Endodermal cell (in vitro differentiated cells): Measurements from ENCODE around the gene RNF150. TPM values are rescaled to one million over a fixed set of nuclear protein-coding genes. Genes with fewer than 3 reads are reported as not detected.
"Not testable (repeated sequence)": the region's sequence is repeated elsewhere in the genome, so short reads cannot be mapped to it uniquely, and the experiment has no call there.

ENCODE experiments used
- DNase-seq: peaks from one replicate; pipeline ENCODE4 v3.0.0-alpha.2; 2017
- H3K27ac ChIP-seq: 2 replicates; pipeline ENCODE4 v1.5.1; 2013; ENCODE audit warnings: mild to moderate bottlenecking, low read depth, low read length, moderate library complexity
- H3K27me3 ChIP-seq: 2 replicates; pipeline ENCODE4 v1.6.1; 2013; ENCODE audit warnings: mild to moderate bottlenecking, low read length, moderate library complexity; ENCODE audit not compliant: insufficient read depth, control insufficient read depth, poor library complexity, severe bottlenecking
- H3K36me3 ChIP-seq: 2 replicates; pipeline ENCODE4 v1.7.0; 2013; ENCODE audit warnings: mild to moderate bottlenecking, low read length, moderate library complexity; ENCODE audit not compliant: control insufficient read depth, insufficient read depth
- H3K4me1 ChIP-seq: one replicate; pipeline ENCODE4 v1.7.0; 2013; ENCODE audit warnings: low read length; ENCODE audit not compliant: control insufficient read depth, insufficient read depth
- H3K4me3 ChIP-seq: 2 replicates; pipeline ENCODE4 v1.5.1; 2013; ENCODE audit warnings: mild to moderate bottlenecking, low read length, moderate library complexity
- H3K9ac ChIP-seq: 2 replicates; pipeline ENCODE4 v1.6.1; 2013; ENCODE audit warnings: mild to moderate bottlenecking, low read length, moderate library complexity; ENCODE audit not compliant: poor library complexity, severe bottlenecking; ENCODE audit errors: extremely low read depth
- H3K9me3 ChIP-seq: 2 replicates; pipeline ENCODE4 v1.6.1; 2013; ENCODE audit warnings: mild to moderate bottlenecking, low read length, moderate library complexity; ENCODE audit not compliant: control insufficient read depth
- H3K27ac Mint-ChIP-seq: 2 replicates; pipeline ENCODE4 v1.8.0; 2020; ENCODE audit warnings: mixed read lengths
- H3K27me3 Mint-ChIP-seq: 2 replicates; pipeline ENCODE4 v1.8.0; 2021; ENCODE audit warnings: mild to moderate bottlenecking, mixed read lengths; ENCODE audit not compliant: insufficient read depth
- H3K36me3 Mint-ChIP-seq: 2 replicates; pipeline ENCODE4 v1.8.0; 2020; ENCODE audit warnings: low read depth, mixed read lengths
- H3K4me1 Mint-ChIP-seq: 2 replicates; pipeline ENCODE4 v1.8.0; 2020; ENCODE audit warnings: mixed read lengths
- H3K4me3 Mint-ChIP-seq: 2 replicates; pipeline ENCODE4 v1.8.0; 2020; ENCODE audit warnings: mild to moderate bottlenecking, moderate library complexity, mixed read lengths
- H3K9me3 Mint-ChIP-seq: 2 replicates; pipeline ENCODE4 v1.8.0; 2020; ENCODE audit warnings: mild to moderate bottlenecking, mixed read lengths
- WGBS, 2 experiments: methylation state at CpG; one replicate each; pipeline versions ENCODE4 v1.1.5 to v1.1.7; 2013; ENCODE audit warnings: missing lambda C conversion rate in 2 of 2, mixed read lengths in 1 of 2; ENCODE audit not compliant: insufficient coverage in 1 of 2, insufficient read length in 1 of 2; 5-methylcytosine and 5-hydroxymethylcytosine counted together
- total RNA-seq, 2 donors: library from RNA; stranded (reverse); fragmentation: NEBNext Ultra II Directional in 1 of 2; extraction: Animal tissue kit (Norgen Biotek cat#: 25700) in 1 of 2; gene quantifications; 2 replicates in 1 of 2; 3 replicates in 1 of 2; pipeline ENCODE4 v1.2.1, GENCODE V29; 2021
- TF ChIP-seq, protein P1 (sequence below): fragments of 200-600 bp; sonication (generic); conservative IDR thresholded peaks from 2 replicates; pipeline ENCODE4 v1.5.0; 2021; ENCODE audit warnings: antibody characterized with exemption, mild to moderate bottlenecking

Gene RNF150
- total RNA-seq, 2 donors from 2014 or later, result 8.2 to 10.4 TPM

DNA sequence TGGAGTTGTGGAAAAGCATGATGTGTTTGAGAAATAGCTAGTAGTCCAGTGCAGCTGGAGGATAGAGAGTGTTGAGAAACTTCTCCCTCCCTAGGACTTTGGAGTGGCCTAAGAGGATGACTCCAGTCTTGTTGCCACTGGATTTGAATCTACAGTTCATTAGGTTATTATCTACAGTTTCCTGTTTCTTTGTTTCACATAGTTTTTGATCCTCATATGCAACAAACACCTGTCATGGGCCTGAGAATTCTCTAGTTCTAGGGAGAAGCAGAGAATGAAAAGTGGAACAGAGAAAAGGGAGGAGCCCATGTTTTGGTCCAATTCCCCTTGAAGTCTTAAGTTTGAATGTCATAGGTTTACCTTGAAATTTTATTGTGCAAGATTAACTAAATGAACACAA is 303.4 kb downstream of the RNF150 start:
- H3K9me3 ChIP-seq, result peaks cover 9% of the 10 kb centered on the region
- H3K27ac ChIP-seq, result no peak overlapping the region
- H3K27ac Mint-ChIP-seq, result no peak overlapping the region
- no peak overlapping the region for H3K4me3 Mint-ChIP-seq
- H3K9me3 Mint-ChIP-seq, result peaks cover 16% of the 10 kb centered on the region
- no peak overlapping the region for H3K9ac ChIP-seq
- no peaks in the 10 kb centered on the region for H3K27me3 Mint-ChIP-seq
- peaks cover 3% of the 10 kb centered on the region for H3K4me1 Mint-ChIP-seq
- H3K4me1 ChIP-seq, result no peaks in the 10 kb centered on the region
- H3K36me3 Mint-ChIP-seq, result no peaks in the 10 kb centered on the region
- TF ChIP-seq, protein P1, sequence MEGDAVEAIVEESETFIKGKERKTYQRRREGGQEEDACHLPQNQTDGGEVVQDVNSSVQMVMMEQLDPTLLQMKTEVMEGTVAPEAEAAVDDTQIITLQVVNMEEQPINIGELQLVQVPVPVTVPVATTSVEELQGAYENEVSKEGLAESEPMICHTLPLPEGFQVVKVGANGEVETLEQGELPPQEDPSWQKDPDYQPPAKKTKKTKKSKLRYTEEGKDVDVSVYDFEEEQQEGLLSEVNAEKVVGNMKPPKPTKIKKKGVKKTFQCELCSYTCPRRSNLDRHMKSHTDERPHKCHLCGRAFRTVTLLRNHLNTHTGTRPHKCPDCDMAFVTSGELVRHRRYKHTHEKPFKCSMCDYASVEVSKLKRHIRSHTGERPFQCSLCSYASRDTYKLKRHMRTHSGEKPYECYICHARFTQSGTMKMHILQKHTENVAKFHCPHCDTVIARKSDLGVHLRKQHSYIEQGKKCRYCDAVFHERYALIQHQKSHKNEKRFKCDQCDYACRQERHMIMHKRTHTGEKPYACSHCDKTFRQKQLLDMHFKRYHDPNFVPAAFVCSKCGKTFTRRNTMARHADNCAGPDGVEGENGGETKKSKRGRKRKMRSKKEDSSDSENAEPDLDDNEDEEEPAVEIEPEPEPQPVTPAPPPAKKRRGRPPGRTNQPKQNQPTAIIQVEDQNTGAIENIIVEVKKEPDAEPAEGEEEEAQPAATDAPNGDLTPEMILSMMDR, result no peak
- H3K36me3 ChIP-seq, result no peaks in the 10 kb centered on the region
- no peak overlapping the region for H3K4me3 ChIP-seq
- no peak for DNase-seq
- no peaks in the 10 kb centered on the region for H3K27me3 ChIP-seq

GRCh38 chr4:140826701-140827027 is 306.6 kb downstream of the RNF150 start:
- H3K4me1 Mint-ChIP-seq, result peaks cover 3% of the 10 kb centered on the region
- Histone ChIP-seq H3K9me3 (peaks cover 9% of the 10 kb centered on the region), H3K4me1 (no peaks in the 10 kb centered on the region), H3K27ac (no peak overlapping the region), H3K27me3 (no peaks in the 10 kb centered on the region), H3K36me3 (no peaks in the 10 kb centered on the region), H3K9ac (no peak overlapping the region), H3K4me3 (no peak overlapping the region)
- TF ChIP-seq, protein P1, result no peak
- DNase-seq, result no peak
- no peaks in the 10 kb centered on the region for H3K36me3 Mint-ChIP-seq
- H3K27me3 Mint-ChIP-seq, result no peaks in the 10 kb centered on the region
- peaks cover 19% of the 10 kb centered on the region for H3K9me3 Mint-ChIP-seq
- no peak overlapping the region for H3K4me3 Mint-ChIP-seq
- WGBS, 2 experiments, result 83 to 97% methylated on average over 2 of the region's 2 CpGs
- no peak overlapping the region for H3K27ac Mint-ChIP-seq

DNA sequence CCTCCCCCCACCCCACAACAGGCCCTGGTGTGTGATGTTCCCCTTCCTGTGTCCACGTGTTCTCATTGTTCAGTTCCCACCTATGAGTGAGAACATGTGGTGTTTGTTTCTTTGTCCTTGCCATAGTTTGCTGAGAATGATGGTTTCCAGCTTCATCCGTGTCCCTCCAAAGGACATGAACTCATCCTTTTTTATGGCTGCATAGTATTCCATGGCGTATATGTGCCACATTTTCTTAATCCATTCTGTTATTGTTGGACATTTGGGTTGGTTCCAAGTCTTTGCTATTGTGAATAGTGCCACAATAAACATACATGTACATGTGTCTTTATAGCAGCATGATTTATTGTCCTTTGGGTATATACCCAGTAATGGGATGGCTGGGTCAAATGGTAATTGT is 312.7 kb downstream of the RNF150 start:
- not testable (repeated sequence) for H3K4me3 Mint-ChIP-seq, H3K27ac Mint-ChIP-seq, H3K27me3 ChIP-seq, H3K27me3 Mint-ChIP-seq, H3K4me1 Mint-ChIP-seq, H3K36me3 Mint-ChIP-seq, DNase-seq, H3K36me3 ChIP-seq, H3K9ac ChIP-seq, H3K27ac ChIP-seq, H3K4me1 ChIP-seq, H3K4me3 ChIP-seq, H3K9me3 ChIP-seq
- H3K9me3 Mint-ChIP-seq, result peaks cover 12% of the 10 kb centered on the region
- WGBS, 2 experiments, result 92 to 100% methylated on average over 1 to 3 of the region's 3 CpGs

DNA sequence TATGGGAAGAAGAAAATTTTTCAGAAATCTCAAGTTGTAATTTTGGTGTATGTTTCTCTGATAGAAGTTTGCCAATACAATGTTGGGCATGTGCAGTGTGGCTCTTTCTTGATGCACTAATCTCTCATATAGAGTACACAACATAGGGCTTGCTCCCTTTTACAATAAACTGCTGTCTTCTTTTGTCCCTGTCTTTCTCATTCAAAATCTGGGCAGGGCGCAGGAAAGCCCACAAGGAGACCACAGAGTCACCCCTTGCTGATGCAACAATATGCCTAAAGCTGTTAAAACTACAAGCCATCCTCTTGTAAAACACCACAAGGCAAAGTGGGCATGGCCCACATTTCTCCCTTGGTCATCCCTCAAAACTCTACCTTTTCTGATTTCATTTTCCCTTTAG is 313.7 kb downstream of the RNF150 start:
- Mint-ChIP-seq H3K4me3 (no peak overlapping the region), H3K4me1 (peaks cover 7% of the 10 kb centered on the region), H3K27ac (no peak overlapping the region)

More for the DNA sequence above, 313.7 kb downstream of the RNF150 start:
- no peak overlapping the region for H3K9ac ChIP-seq
- H3K36me3 ChIP-seq, result no peaks in the 10 kb centered on the region
- no peaks in the 10 kb centered on the region for H3K27me3 ChIP-seq
- Mint-ChIP-seq H3K9me3 (peaks cover 7% of the 10 kb centered on the region), H3K36me3 (no peaks in the 10 kb centered on the region), H3K27me3 (no peaks in the 10 kb centered on the region)
- no peak for DNase-seq
- WGBS, 2 experiments, result 57 to 78% methylated on average over 1 of the region's 1 CpG
- H3K9me3 ChIP-seq, result no peaks in the 10 kb centered on the region
- H3K4me1 ChIP-seq, result no peaks in the 10 kb centered on the region
- no peak overlapping the region for H3K4me3 ChIP-seq
- no peak overlapping the region for H3K27ac ChIP-seq
- TF ChIP-seq, protein P1, result no peak
